GM12873 (cell line): Measurements from ENCODE around the gene C6orf62.

Source experiments
- TF ChIP-seq, protein P1 (sequence below): IDR thresholded peaks from 2 replicates; pipeline ENCODE4 v1.5.1; 2012; ENCODE audit warnings: low read depth, mild to moderate bottlenecking, moderate library complexity, low read length, control low read depth; ENCODE audit not compliant: insufficient read depth; ENCODE audit errors: missing control alignments

Gene C6orf62

DNA sequence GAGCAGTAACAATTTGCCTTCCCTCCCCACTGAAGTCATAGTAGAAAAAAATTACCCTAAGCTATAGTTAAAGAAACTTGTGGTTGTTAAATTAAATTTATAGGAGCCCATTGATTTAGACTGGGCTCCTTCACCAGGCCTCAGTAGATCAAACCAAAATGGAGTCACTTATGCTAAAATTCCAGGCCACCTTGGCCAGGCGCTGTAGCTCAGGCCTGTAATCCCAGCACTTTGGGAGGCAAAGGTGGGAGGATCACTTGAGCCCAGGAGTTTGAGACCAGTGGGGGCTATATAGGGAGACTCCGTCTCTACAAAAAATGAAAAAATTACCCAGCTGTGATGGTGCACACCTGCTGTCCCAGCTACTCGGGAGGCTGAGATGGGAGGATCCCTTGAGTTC lies 40.8 kb upstream of the C6orf62 start:
- TF ChIP-seq, protein P1, sequence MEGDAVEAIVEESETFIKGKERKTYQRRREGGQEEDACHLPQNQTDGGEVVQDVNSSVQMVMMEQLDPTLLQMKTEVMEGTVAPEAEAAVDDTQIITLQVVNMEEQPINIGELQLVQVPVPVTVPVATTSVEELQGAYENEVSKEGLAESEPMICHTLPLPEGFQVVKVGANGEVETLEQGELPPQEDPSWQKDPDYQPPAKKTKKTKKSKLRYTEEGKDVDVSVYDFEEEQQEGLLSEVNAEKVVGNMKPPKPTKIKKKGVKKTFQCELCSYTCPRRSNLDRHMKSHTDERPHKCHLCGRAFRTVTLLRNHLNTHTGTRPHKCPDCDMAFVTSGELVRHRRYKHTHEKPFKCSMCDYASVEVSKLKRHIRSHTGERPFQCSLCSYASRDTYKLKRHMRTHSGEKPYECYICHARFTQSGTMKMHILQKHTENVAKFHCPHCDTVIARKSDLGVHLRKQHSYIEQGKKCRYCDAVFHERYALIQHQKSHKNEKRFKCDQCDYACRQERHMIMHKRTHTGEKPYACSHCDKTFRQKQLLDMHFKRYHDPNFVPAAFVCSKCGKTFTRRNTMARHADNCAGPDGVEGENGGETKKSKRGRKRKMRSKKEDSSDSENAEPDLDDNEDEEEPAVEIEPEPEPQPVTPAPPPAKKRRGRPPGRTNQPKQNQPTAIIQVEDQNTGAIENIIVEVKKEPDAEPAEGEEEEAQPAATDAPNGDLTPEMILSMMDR, result no peak

DNA sequence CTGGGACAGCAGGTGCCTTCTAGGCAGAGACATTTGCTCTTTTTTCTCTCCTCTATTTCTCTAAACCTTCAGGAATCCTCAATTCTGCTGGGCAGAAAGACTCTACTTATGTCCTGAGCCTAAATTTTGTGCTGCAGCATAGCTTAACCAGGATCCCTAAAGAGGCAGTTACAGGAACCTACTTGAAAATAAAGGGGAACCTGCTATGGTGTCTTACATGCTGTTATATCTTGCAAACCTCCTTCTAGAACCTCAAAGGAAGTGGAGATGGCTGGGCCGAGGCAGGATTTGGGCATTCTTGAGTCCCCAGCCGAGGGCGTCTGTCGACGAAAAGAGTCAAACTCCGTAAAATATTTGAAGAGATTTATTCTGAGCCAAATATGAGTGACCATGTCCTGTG lies 38.7 kb upstream of the C6orf62 start:
- TF ChIP-seq, protein P1, result no peak

DNA sequence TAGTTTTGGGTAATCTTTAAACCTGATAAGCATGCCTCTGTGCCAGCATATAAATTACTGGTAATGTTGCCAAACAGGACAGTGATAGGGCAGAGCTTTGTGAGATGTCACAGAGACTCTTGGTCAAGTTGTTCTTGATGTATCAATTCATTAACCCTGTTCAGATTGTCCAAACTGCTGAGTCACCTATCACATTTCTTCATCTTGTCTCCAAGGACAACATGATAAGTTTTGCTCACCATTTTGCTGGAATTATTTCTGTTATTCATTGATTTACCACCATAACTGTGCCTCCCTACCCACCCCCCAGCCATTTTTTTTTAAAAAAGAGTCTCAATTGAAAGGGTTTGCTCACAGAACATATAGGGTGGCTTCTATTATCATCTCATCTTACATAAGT lies 36.3 kb upstream of the C6orf62 start:
- TF ChIP-seq, protein P1, result no peak

DNA sequence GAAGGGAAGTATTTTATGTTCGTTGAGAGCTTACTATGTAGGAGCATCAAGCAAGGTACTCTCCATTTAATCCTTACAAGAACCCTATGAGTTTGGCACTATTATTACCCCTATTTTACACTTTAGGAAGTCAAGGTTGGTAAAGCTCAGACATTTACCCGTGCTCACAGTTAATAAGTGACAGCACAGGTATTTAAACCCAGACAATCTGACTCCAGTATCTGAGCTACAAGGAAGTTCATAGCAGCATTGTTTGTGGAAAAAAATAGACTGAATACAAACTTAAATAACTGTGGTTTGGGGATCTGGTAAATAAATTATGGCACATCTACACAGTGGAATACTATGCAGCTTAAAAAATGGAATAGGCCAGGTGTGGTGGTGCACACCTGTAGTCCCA lies 34.6 kb upstream of the C6orf62 start:
- TF ChIP-seq, protein P1, result no peak

DNA sequence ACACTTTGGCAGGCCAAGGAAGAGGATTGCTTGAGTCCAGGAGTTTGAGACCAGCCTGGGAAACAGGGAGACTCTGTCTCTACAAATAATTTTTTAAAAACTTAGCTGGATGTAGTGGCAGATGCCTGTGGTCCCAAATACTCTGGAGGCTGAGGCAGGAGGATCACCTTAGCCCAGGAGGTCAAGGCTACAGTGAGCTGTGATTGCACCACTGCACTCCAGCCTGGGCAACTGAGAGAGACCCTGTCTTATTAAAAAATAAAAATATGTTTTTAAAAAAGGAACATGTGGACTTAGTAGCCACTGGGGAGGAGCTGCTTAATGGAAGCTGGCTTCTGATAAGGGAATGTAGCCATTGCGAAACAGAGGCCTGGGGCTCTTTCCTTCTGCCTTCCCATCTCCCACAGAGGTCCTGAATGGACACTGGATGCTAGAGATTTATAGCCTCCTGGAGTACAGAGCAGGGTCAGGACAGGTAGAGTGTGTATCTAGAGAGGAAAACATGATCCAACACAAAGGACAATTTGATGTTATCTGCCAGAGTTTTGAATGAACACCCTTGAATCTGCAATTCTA lies 34.1 kb upstream of the C6orf62 start:
- TF ChIP-seq, protein P1, result no peak

DNA sequence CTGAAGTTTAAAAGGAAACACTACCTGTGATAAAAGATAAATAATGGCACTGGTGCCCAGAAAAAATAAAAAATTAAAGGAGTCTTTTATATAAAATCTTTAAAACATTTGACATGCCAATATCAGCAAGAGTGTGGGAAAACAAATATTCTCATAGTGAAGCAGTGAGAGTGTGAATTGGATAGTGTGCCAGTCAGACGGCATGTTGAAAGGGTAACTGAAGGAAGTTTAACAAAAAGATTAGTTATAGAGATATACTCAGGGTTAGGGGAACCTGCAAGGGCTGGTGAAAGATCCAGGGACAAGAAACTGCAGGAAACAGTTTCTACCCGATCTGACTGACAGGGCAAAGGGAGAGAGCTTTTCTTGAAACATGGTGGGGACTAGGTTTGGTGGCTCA lies 33.5 kb upstream of the C6orf62 start:
- TF ChIP-seq, protein P1, result no peak

DNA sequence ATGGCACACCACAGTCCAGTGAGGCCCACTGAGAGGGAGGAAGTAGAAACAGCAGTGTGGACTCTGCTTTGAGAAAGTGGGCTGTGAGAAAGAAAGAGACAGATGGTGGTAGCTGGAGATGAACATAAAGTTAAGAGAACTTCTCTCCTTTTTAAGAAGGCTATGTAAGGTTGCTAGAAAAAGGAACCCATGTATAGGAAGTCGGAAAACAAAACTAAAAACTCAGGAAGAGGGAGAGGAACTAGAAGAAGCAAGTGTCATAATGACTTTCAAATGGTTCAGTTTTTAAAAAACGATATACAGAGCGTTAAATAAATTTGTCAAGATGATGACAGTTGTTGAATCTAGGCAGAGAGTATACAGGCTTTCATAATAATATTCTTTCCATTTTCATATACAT lies 30.3 kb upstream of the C6orf62 start:
- TF ChIP-seq, protein P1, result no peak
